Activated CD8-positive, alpha-beta memory T cell treated with anti-CD3 and anti-CD28 coated beads, Interleukin-2, amount 50 U/mL, for 24 hours (primary cell): ENCODE measurements around the gene GRIN3B.

Experiments used
- DNase-seq: peaks from one replicate; pipeline ENCODE4 v3.0.0-alpha.2; 2020; ENCODE audit errors: extremely low read depth

The GRIN3B gene

DNA sequence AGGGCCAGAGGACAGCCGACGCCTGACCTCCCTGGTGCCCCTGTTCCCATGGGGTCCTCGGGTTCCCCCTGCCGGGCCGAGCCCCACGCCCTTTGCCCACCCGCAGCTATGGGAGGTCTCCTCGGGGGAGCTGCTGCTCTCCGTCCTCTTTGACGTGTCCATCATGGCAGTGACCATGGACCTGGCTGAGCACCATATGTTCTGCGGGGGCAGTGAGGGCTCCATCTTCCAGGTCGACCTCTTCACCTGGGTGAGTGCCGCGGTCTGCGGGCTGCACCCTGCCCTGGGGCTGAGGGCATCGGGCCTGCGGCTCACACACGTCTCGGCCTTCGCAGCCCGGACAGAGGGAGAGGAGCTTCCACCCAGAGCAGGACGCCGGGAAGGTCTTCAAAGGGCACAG lies 9.5 kb upstream of the GRIN3B start:
- no peak for DNase-seq

DNA sequence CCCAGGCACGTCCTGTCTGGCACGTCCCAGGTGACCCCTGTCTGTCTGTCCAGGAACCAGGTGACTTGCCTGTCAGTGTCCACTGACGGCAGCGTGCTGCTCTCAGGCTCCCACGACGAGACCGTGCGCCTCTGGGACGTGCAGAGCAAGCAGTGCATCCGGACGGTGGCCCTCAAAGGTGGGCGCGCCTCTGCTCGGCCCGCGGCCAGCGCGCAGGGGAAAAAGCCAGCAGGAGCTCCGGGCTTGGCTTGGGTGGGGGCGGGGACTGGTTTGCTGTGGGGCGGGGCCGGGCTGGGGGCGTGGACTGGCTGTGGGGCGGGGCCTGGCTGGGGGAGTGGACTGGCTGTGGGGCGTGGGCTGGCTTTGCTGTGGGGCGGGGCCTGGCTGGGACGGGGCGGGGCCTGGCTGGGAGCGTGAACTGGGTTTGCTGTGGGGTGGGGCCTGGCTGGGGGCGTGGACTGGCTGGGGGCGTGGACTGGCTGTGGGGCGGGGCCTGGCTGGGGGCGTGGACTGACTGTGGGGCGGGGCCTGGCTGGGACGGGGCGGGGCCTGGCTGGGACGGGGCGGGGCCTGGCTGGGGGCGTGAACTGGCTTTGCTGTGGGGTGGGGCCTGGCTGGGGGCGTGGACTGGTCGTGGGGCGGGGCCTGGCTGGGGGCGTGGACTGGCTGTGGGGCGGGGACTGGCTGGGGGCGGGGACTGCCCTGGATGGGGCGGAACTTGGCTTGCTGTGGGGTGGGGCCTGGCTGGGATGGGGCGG lies 8.9 kb upstream of the GRIN3B start:
- DNase-seq = peak; percentile 24

DNA sequence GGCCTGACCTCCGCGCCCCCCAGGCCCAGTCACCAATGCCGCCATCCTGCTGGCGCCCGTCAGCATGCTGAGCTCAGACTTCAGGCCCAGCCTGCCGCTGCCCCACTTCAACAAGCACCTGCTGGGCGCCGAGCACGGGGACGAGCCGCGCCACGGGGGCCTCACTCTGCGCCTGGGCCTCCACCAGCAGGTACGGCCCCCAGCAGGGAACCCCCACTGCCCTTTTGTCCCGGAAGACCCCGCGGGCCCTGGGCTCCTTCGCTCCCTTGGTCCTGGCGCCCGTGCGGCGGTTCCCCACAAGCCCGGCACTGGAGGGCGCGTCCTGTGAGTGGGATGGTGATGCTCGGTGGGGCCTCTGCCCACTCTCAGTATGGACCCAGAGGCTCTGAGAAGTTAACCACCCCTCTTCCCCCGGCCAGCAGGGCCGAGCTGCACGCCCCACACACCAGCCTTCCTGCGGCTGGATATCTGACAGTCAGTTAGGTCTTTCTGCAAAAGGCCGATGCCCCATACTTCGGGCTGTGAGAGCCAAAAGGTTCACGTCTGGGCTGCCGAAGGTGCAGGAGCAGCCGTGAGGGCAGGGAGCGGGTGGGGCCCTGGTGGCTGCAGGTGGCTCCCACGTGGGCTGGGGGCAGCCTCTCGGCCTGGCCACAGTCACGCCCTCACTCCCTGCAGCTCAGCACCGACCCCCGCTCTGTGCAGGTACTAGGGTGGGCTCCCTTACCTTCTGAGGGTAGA lies 8.1 kb upstream of the GRIN3B start:
- DNase-seq = no peak

DNA sequence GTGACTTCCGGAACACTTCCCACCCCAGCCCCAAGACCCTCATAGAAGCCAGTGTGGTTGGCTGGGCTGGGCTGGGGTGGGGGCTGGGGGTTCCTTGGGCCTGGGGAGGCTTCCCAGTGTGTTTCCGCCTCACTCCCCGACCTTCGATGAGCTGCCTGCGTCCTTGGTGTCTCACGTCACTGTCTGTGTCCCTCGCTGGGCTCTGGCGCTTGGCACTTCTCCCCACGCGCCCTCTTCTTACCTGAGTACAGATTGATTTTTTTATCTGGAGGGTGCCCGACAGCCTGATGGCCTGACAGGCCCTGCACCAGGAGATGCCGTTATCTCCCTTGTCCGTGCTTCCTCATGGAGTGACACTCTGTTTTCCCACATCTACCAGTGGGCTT lies 7.6 kb upstream of the GRIN3B start:
- no peak for DNase-seq

DNA sequence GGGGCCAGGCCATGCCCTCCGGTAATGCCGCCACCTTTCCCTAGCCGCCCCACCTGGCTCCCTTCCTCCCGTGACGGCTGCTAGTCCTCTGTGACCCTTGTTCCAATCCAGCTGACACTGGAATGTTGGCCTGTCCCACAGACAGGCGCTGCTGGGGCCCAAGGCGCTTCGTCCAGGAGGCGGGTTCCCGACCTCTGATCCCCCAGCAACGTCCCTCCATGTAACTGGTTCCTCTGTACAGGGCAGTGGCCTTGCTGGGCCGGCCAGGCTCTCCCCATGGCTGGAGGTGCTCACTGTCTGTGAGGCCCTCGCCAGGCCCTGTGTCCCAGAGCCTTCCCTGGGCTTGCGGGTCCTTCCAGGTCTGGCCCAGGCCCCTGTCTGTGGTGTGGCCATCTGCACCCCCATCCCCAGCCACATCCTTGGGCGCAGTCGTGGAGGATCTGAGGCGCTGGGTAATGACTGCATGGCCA lies 6.8 kb upstream of the GRIN3B start:
- DNase-seq = no peak

DNA sequence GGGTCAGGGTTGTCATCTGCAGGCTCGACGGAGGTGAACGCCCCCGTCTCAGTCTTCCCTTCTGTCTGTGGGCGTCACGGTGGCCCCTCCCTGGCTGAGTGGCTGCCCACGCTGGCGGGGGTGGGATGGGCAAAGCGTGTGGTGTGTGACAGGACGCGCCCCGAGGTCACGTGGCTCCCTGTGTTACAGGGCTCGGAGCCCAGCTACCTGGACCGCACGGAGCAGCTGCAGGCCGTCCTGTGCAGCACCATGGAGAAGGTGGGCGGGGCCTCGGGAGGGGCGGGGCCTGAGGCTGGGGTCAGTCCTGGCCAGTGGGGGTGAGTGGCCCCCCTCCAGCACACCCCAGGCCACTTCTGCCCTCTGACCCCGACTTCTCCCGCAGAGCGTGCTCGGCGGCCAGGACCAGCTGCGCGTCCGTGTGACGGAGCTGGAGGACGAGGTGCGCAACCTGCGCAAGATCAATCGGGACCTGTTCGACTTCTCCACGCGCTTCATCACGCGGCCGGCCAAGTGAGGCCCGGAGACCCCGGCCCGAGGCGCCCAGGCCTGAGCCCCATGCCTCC lies 6.3 kb upstream of the GRIN3B start:
- no peak for DNase-seq

DNA sequence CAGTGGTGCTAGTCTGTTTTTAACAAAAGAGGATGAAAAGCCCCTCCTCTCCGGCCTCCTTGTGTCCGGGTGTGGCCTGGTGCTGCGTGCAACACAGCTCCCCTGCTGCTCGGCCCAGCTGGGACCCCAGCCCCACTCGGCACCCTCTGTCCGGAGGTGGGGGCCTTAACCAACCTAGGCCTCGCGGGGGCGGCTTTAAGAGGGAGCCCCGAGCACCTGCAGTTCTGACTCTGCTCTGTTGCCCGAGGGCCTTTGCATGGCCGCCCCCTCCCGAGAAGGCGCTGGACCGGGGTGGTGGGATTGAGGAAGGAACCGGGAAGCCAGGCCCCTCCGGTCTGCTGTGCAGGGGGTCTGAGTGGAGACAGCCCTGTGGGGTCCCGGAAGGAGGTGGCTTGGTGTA lies 5.7 kb upstream of the GRIN3B start:
- DNase-seq = no peak

DNA sequence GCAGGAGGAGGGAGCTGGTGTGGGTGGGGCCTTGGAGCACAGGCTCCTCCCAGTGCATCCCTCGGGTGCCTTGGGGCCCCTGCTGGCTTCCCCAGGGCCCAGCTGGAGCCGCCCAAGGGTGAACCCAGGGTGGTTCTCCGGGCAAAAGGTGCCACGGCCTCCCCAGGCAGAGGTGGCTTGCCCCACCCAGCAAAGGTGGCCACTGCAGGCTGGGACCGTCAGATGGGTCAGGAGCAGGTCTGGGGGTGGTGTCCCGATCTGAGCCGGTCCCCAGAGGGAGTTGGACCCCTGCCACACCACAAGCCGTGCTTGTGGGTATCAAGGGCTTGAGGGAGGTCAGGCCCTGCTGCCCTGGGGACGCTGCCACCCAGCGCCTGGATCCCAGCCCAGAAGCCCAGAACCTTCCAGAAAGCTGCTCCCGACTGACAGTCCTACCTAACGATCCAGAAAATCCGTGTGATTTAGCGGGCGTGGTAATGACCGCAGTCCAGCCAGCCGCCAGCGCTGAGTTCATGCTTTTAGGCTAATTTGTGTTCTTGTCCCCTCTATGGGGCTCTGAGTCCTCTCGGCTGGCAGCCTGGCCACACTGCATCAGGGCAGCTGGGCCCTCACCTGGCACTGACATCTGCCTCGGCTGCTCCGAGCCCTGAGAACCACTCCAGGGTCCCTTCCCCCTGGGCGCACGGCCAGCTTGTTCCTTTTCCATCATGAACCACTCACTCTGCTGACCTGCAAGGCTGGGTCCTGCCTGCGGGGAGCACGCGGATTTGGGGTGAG lies 5.0 kb upstream of the GRIN3B start:
- no peak for DNase-seq

DNA sequence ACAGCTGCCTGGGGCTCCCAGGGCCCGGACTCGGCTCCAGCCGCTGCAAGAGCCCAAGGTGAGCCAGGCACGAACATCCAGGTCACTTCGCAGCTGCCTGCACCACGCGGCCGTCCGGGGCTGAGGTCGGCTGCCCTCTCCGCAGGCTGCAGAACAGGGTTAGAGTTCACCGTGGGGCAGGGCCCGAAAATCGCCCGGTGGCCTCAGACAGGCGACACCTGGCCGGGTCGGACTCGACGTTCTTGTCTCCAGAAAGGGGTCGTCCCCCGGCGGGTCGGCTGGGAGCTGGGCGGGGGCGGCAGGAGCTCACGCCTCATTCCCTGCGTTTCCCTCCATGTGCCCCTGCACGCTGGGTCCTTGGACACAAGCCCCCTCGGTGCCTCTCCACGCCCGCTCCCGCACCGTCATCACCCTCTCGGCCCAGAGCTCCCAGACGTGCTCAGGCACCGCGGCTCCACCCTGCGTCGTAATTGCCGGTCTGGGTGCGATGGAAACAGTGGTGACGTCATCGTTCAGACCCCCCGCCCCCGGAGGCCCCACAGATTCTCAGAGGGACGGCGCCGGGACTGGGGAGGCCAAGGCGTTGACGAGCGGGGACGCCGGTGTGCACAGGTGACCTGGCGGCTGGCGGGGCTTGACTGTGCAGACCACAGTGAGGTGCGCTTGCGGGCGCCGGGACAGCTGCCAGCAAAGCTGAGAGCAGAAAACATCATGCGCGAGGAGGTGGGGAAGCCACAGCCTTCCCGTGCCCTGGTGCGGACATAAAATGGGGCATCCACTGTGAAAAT lies 4.0 kb upstream of the GRIN3B start:
- peak; percentile 39 for DNase-seq

DNA sequence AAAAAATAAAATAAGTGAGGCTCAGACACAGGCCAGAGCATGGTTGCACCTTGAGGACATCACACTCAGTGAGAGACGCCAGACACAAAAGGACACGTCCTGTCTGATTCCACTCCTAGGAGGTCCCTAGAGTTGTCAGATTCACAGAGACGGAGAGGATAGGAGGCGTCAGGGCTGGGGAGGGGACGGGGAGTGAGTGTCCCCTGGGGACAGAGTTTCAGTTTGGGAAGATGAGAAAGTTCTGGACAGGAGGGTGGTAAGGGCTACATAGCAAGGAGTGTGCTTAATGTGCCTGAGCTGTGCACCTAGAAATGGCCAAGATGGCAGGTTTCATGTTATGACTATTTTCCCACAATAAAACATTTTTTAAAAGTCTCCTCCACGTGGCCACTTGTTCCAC lies 2.2 kb upstream of the GRIN3B start:
- DNase-seq = no peak

DNA sequence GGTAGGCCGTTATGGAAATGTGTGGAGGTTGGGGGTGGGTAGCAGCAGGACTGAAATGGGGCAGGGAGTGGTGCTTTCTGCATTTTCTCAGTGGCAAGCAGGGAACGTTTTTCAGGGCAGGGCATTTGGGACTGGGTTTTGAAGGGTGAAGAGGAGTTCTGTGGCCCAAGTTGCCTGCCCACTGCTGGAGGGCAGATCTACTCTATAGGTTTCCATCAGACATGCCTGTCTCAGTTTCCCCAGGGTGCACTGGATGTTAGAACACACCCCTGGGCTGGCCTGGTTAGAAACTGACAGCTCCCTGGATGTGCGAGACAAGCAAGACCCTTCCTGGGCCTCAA lies 870 bp upstream of the GRIN3B start:
- DNase-seq = no peak

DNA sequence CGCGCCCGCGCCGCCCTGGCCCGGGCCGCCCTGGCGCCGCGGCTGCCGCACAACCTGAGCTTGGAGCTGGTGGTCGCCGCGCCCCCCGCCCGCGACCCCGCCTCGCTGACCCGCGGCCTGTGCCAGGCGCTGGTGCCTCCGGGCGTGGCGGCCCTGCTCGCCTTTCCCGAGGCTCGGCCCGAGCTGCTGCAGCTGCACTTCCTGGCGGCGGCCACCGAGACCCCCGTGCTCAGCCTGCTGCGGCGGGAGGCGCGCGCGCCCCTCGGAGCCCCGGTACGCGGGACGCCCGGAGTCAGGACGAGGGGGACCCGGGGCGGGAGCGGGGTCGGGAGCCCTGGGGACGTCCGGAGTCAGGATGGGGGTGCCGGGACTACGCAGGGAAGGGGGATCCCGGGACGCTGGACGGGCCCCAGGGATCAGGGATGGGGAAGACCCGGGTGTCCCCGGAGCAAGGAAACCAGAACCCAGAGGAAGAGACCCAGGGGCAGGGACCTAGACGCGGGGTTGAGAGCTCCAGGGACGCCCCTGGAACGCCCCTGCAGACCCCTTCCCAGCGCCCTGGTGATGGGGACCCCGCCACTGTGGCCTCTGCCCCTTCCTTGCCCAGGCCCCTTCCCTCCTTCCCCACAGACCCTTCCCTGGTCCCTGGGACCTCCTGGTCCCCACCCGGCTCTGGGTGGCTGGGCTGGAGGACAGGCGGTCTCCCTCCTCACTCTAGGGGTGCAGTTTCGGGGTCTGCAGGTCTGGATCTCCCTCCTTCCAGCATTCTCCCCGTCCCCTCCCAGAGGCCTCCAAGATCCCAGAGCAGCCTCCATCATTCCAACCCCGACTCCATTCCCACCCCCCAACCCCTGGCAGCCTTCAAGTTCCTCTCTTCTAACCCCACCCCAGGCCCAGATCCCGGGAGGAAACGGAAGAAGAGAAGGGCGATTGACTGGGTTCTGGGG lies 645 bp downstream of the GRIN3B start:
- no peak for DNase-seq

DNA sequence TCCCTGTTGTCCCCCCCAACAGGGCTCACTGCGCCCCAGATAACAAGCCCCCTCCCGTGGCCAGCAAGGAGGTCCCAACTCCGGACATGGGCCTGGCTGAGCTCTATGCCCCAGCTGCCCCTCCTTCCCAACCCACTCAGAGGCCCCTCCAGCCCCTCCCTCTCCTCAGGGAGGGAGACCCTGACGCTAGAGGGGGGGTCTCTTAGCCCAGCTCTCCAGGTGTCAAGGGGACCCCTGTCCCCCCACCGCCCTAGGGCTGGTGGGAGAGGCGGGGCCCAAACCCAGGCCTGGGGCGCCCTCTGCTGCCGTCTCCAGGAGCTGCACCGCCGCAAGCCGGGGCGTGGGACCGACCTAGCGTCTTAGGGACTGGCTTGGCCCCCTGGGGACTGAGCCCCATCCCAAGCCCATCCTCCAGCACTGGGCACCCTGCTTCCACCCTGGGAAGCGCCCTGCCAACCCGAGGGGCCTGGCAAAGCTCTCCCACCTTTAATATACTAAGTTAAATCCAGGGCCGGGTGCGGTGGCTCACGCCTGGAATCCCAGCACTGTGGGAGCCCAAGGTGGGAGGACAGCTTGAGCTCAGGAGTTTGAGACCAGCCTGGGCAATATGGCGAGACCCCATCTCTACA lies 1.4 kb downstream of the GRIN3B start:
- peak; percentile 30 for DNase-seq

DNA sequence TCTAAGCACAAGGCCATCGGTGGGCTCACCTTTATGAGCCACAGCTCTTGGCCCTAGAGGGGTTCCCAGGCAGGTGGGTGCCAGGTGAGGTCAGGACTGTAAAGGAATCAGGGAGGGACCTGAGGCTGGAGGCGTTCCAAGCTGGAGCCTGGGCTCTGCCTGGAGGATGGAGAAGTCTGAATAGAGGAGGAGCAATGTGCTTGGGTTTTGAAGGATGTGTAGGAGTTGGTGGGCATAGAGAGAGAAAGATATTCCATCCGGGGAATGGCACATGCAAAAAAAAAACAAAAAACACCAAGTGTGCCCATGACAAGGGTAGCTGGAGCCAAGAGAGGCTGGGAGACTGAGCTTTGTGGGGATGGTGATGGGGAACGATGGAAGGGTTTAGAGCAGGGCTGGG lies 2.4 kb downstream of the GRIN3B start:
- DNase-seq = no peak

DNA sequence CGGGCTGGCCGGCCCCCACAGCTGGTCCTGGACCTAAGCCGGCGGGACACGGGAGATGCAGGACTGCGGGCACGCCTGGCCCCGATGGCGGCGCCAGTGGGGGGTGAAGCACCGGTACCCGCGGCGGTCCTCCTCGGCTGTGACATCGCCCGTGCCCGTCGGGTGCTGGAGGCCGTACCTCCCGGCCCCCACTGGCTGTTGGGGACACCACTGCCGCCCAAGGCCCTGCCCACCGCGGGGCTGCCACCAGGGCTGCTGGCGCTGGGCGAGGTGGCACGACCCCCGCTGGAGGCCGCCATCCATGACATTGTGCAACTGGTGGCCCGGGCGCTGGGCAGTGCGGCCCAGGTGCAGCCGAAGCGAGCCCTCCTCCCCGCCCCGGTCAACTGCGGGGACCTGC lies 3.1 kb downstream of the GRIN3B start:
- no peak for DNase-seq

DNA sequence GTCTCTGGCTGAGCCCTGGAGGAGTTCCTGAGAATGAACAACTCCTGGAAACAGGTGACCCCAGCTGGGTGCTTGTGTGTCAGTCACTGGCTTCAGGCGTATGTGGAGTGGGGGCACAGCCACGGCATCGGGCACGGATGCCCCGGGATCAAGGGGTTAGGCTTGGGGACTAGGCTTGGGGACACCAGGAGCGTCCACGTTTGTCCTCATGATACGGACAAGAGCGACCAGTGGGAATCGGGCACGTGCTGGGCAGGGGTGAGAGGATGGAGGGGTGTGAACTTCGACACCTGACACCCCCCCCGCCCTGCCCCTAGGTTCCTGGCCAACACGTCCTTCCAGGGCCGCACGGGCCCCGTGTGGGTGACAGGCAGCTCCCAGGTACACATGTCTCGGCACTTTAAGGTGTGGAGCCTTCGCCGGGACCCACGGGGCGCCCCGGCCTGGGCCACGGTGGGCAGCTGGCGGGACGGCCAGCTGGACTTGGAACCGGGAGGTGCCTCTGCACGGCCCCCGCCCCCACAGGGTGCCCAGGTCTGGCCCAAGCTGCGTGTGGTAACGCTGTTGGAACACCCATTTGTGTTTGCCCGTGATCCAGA lies 4.1 kb downstream of the GRIN3B start:
- DNase-seq = no peak

DNA sequence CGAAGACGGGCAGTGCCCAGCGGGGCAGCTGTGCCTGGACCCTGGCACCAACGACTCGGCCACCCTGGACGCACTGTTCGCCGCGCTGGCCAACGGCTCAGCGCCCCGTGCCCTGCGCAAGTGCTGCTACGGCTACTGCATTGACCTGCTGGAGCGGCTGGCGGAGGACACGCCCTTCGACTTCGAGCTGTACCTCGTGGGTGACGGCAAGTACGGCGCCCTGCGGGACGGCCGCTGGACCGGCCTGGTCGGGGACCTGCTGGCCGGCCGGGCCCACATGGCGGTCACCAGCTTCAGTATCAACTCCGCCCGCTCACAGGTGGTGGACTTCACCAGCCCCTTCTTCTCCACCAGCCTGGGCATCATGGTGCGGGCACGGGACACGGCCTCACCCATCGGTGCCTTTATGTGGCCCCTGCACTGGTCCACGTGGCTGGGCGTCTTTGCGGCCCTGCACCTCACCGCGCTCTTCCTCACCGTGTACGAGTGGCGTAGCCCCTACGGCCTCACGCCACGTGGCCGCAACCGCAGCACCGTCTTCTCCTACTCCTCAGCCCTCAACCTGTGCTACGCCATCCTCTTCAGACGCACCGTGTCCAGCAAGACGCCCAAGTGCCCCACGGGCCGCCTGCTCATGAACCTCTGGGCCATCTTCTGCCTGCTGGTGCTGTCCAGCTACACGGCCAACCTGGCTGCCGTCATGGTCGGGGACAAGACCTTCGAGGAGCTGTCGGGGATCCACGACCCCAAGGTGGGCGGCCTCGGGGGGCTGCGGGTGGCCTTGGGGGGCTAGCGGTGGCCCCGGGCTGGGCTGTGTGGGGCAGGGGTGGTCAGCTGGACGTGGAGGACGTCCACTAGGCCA lies 4.8 kb downstream of the GRIN3B start:
- no peak for DNase-seq

DNA sequence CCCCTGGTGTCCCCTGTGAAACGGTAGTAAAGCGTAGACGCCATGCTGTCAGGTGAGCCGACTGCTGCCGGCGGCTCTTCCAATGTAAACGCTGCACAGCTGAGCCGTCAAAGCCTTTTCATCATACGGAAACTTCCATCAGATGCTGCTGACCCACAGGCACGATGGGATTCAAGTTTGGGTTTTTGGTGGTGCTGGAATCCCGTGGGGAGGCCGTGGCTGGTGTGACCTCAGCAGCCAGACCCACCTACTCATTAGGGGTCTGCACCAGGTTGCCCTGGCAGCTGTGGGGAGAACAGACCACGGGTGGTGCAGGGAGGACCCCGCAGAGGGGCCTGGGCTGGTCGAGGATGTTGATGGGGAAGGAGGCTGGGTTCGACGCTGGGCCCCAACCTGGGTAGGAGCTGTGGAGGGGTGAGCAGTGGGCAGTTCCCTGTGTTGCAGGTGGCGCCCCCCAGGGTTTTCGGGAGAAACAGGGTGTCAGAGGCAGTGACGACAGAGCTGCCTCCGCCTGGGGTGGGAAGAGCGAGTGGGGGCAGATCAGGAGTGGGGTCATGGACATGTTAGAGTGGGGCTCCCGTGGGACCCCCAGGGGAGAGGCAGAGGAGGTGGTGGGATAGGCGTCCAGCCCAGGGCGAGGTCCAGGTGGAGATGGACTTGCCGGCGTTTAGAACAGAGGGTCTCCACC lies 6.6 kb downstream of the GRIN3B start:
- no peak for DNase-seq
